ENCODE results near the gene FHIT.

GRCh38 chr3:59904296-59904695 is 1347.0 kb downstream of the FHIT start:
- TF ChIP-seq CTCF (IDR thresholded peaks at IDR 0.05): no peak
- no peak for TF ChIP-seq POLR2A (IDR thresholded peaks at IDR 0.05)
